HL-60 (cell line): Measurements from ENCODE around the gene ZNF629.
"Not testable (repeated sequence)": the region's sequence is repeated elsewhere in the genome, so short reads cannot be mapped to it uniquely, and the experiment has no call there.

Experiments used
- DNase-seq, 2 experiments: peaks; one replicate each; pipeline ENCODE4 v3.0.0-alpha.2; 2010 to 2020; ENCODE audit warnings: low read depth in 1 of 2, low spot score in 1 of 2
- H3K27ac ChIP-seq: fragments of 250-450 bp; sonication (Bioruptor Pico); replicated peaks from 2 replicates; pipeline ENCODE4 v1.5.1; 2020; ENCODE audit warnings: mild to moderate bottlenecking, moderate library complexity
- H3K27me3 ChIP-seq: fragments of 250-450 bp; sonication (Bioruptor Pico); 2 replicates; pipeline ENCODE4 v1.5.1; 2021; ENCODE audit warnings: mild to moderate bottlenecking, moderate library complexity; ENCODE audit not compliant: insufficient read depth, poor library complexity, severe bottlenecking
- H3K4me3 ChIP-seq: replicated peaks from 2 replicates; pipeline ENCODE4 v1.5.1; 2011; ENCODE audit warnings: mild to moderate bottlenecking, control low read depth, low read length; ENCODE audit not compliant: insufficient read depth
- CTCF ChIP-seq: IDR thresholded peaks from one replicate; pipeline ENCODE4 v1.5.1; 2011; ENCODE audit warnings: low read length, control low read depth, inconsistent platforms; ENCODE audit not compliant: insufficient read depth
- GABPA ChIP-seq: IDR thresholded peaks from 2 replicates; pipeline ENCODE4 v1.6.1; 2012; ENCODE audit warnings: low read depth
- POLR2AphosphoS5 ChIP-seq: IDR thresholded peaks from 2 replicates; pipeline ENCODE4 v1.6.1; 2012; ENCODE audit warnings: low read depth
- REST ChIP-seq: IDR thresholded peaks from 2 replicates; pipeline ENCODE4 v1.6.1; 2012; ENCODE audit warnings: low read depth; ENCODE audit not compliant: insufficient replicate concordance
- SPI1 ChIP-seq: IDR thresholded peaks from 2 replicates; pipeline ENCODE4 v1.6.1; 2012; ENCODE audit warnings: low read depth, mild to moderate bottlenecking, borderline replicate concordance

The ZNF629 gene

GRCh38 chr16:30816769-30817168 lies 29.8 kb upstream of the ZNF629 start:
- Histone ChIP-seq H3K27ac (no peak overlapping the region), H3K27me3 (no peaks in the 10 kb centered on the region), H3K4me3 (no peak overlapping the region)
- no peak for TF ChIP-seq CTCF
- no peak for DNase-seq

GRCh38 chr16:30813821-30814189 lies 26.8 kb upstream of the ZNF629 start:
- H3K27me3 ChIP-seq, result no peaks in the 10 kb centered on the region
- peak overlapping the region; percentile 22 for H3K4me3 ChIP-seq
- peak overlapping the region; percentile 72 for H3K27ac ChIP-seq
- no peak for DNase-seq
- no peak for TF ChIP-seq POLR2AphosphoS5
- no peak for TF ChIP-seq SPI1
- no peak for TF ChIP-seq REST
- no peak for TF ChIP-seq CTCF
- no peak for TF ChIP-seq GABPA

GRCh38 chr16:30809675-30810074 lies 22.7 kb upstream of the ZNF629 start:
- not testable (repeated sequence) for DNase-seq, H3K27me3 ChIP-seq, H3K27ac ChIP-seq, H3K4me3 ChIP-seq

GRCh38 chr16:30808890-30809426 lies 22.0 kb upstream of the ZNF629 start:
- H3K27me3 ChIP-seq, DNase-seq: not testable (repeated sequence)

GRCh38 chr16:30808146-30808545 lies 21.1 kb upstream of the ZNF629 start:
- no peaks in the 10 kb centered on the region for H3K27me3 ChIP-seq
- H3K4me3 ChIP-seq, result no peak overlapping the region
- H3K27ac ChIP-seq, result no peak overlapping the region
- TF ChIP-seq SPI1 (peak; percentile 70), REST (no peak)
- DNase-seq, result peak in 1 of 2 experiments; percentile 48

More at GRCh38 chr16:30808890-30809426, 22.0 kb upstream of the ZNF629 start:
- H3K27ac ChIP-seq, H3K4me3 ChIP-seq: not testable (repeated sequence)
